Astrocyte of the spinal cord (primary cell): Measurements from ENCODE around the gene NCAM2.

Source experiments
- DNase-seq: peaks from one replicate; pipeline ENCODE4 v3.0.0; 2011; ENCODE audit warnings: low read depth, low spot score
- H3K4me3 ChIP-seq: 2 replicates; pipeline ENCODE4 v1.5.1; 2011; ENCODE audit warnings: low read depth, mild to moderate bottlenecking, low read length, moderate library complexity
- CTCF ChIP-seq: IDR thresholded peaks from 2 replicates; pipeline ENCODE4 v1.5.1; 2012; ENCODE audit warnings: low read depth, mild to moderate bottlenecking, low read length, inconsistent platforms
- in situ Hi-C: cut with HindIII; loops from 2 replicates; pipeline ENCODE4 v1.10.0; 2017; ENCODE audit warnings: low sequenced_read_pairs

The NCAM2 gene

GRCh38 chr21:21412096-21412495 lies 413.9 kb downstream of the NCAM2 start:
- no peak for TF ChIP-seq CTCF
- DNase-seq = no peak
- no peak overlapping the region for H3K4me3 ChIP-seq
- in situ Hi-C loops = no loop called here

GRCh38 chr21:21415741-21416140 lies 417.5 kb downstream of the NCAM2 start:
- in situ Hi-C loops = no loop called here
- peak; percentile 8 for DNase-seq
- no peak overlapping the region for H3K4me3 ChIP-seq
- TF ChIP-seq CTCF = no peak

GRCh38 chr21:21434944-21435343 lies 436.7 kb downstream of the NCAM2 start:
- in situ Hi-C loops = no loop called here
- no peak for TF ChIP-seq CTCF

GRCh38 chr21:21436012-21436534 lies 437.9 kb downstream of the NCAM2 start:
- no peak overlapping the region for H3K4me3 ChIP-seq
- in situ Hi-C loops = no loop called here
- TF ChIP-seq CTCF = no peak
- peak; percentile 73 for DNase-seq

More at GRCh38 chr21:21434944-21435343, 436.7 kb downstream of the NCAM2 start:
- no peak for DNase-seq
- H3K4me3 ChIP-seq = no peak overlapping the region

GRCh38 chr21:21439761-21440160 lies 441.6 kb downstream of the NCAM2 start:
- no peak for DNase-seq
- no peak for TF ChIP-seq CTCF
- in situ Hi-C loops = no loop called here

GRCh38 chr21:21457077-21457476 lies 458.9 kb downstream of the NCAM2 start:
- in situ Hi-C loops = no loop called here
- DNase-seq = no peak
- TF ChIP-seq CTCF = no peak
- H3K4me3 ChIP-seq = no peak overlapping the region

More at GRCh38 chr21:21439761-21440160, 441.6 kb downstream of the NCAM2 start:
- no peak overlapping the region for H3K4me3 ChIP-seq
